GM03348 (cell line): ENCODE results near the gene ABCB4.
"Not testable (repeated sequence)": the region's sequence is repeated elsewhere in the genome, so short reads cannot be mapped to it uniquely, and the experiment has no call there.

ENCODE experiments used
- DNase-seq: peaks from one replicate; pipeline ENCODE4 v3.0.0; 2012; ENCODE audit warnings: low spot score

The ABCB4 gene

GRCh38 chr7:87474533-87475358 is 734 bp downstream of the ABCB4 start:
- DNase-seq: peak; percentile 41

GRCh38 chr7:87473986-87474385 is 1.5 kb downstream of the ABCB4 start:
- no peak for DNase-seq

- no peak for DNase-seq
Observed at GRCh38 chr7:87473192-87473591, 2.3 kb downstream of the ABCB4 start.

GRCh38 chr7:87471473-87471872 is 4.0 kb downstream of the ABCB4 start:
- no peak for DNase-seq

- not testable (repeated sequence) for DNase-seq
Observed at GRCh38 chr7:87469204-87469603, 6.3 kb downstream of the ABCB4 start.

GRCh38 chr7:87465534-87465880 is 10.0 kb downstream of the ABCB4 start:
- not testable (repeated sequence) for DNase-seq

- DNase-seq: not testable (repeated sequence)
Observed at GRCh38 chr7:87464830-87465533, 10.5 kb downstream of the ABCB4 start.

GRCh38 chr7:87463982-87464381 is 11.5 kb downstream of the ABCB4 start:
- no peak for DNase-seq

GRCh38 chr7:87460444-87460843 is 15.0 kb downstream of the ABCB4 start:
- not testable (repeated sequence) for DNase-seq

GRCh38 chr7:87459941-87460340 is 15.5 kb downstream of the ABCB4 start:
- no peak for DNase-seq

GRCh38 chr7:87458148-87458547 is 17.3 kb downstream of the ABCB4 start:
- DNase-seq: no peak

- DNase-seq: no peak
Observed at GRCh38 chr7:87456247-87456646, 19.2 kb downstream of the ABCB4 start.

- no peak for DNase-seq
Observed at GRCh38 chr7:87452279-87452678, 23.2 kb downstream of the ABCB4 start.

GRCh38 chr7:87451187-87451586 is 24.3 kb downstream of the ABCB4 start:
- DNase-seq: no peak

- no peak for DNase-seq
Observed at GRCh38 chr7:87450706-87451105, 24.8 kb downstream of the ABCB4 start.

- no peak for DNase-seq
Observed at GRCh38 chr7:87448388-87448787, 27.1 kb downstream of the ABCB4 start.

- DNase-seq: peak; percentile 6
Observed at GRCh38 chr7:87447116-87447635, 28.3 kb downstream of the ABCB4 start.

- no peak for DNase-seq
Observed at GRCh38 chr7:87445897-87446296, 29.6 kb downstream of the ABCB4 start.

GRCh38 chr7:87435546-87435945 is 39.9 kb downstream of the ABCB4 start:
- no peak for DNase-seq

- DNase-seq: no peak
Observed at GRCh38 chr7:87432536-87432935, 42.9 kb downstream of the ABCB4 start.

- DNase-seq: no peak
Observed at GRCh38 chr7:87427288-87427687, 48.2 kb downstream of the ABCB4 start.

- no peak for DNase-seq
Observed at GRCh38 chr7:87426160-87426559, 49.3 kb downstream of the ABCB4 start.

- no peak for DNase-seq
Observed at GRCh38 chr7:87424075-87424474, 51.4 kb downstream of the ABCB4 start.
